ENCODE results near the gene PNKD.

Gene PNKD

GRCh38 chr2:218341381-218341780 is 71.1 kb downstream of the PNKD start:
- no peak for DNase-seq (ENCODE audit: low read depth)

GRCh38 chr2:218342837-218343236 is 72.5 kb downstream of the PNKD start:
- no peak for DNase-seq (ENCODE audit: low read depth)

- no peak for DNase-seq (ENCODE audit: low read depth)
These were observed 73.3 kb downstream of the PNKD start for GRCh38 chr2:218343591-218343990.

GRCh38 chr2:218344090-218344754 is 73.9 kb downstream of the PNKD start:
- DNase-seq (ENCODE audit: low read depth), result no peak

GRCh38 chr2:218344755-218345417 is 74.6 kb downstream of the PNKD start:
- DNase-seq (ENCODE audit: low read depth), result no peak

GRCh38 chr2:218345491-218346236 is 75.3 kb downstream of the PNKD start:
- no peak for DNase-seq (ENCODE audit: low read depth)

GRCh38 chr2:218347172-218347571 is 76.9 kb downstream of the PNKD start:
- no peak for DNase-seq (ENCODE audit: low read depth)

GRCh38 chr2:218354045-218354444 is 83.7 kb downstream of the PNKD start:
- DNase-seq (ENCODE audit: low read depth), result no peak

GRCh38 chr2:218354850-218355443 is 84.6 kb downstream of the PNKD start:
- no peak for DNase-seq (ENCODE audit: low read depth)

GRCh38 chr2:218357236-218358177 is 87.2 kb downstream of the PNKD start:
- no peak for DNase-seq (ENCODE audit: low read depth)

- DNase-seq (ENCODE audit: low read depth), result no peak
These were observed 90.1 kb downstream of the PNKD start for GRCh38 chr2:218360453-218360852.

GRCh38 chr2:218362606-218363005 is 92.3 kb downstream of the PNKD start:
- DNase-seq (ENCODE audit: low read depth), result no peak

- no peak for DNase-seq (ENCODE audit: low read depth)
These were observed 93.4 kb downstream of the PNKD start for GRCh38 chr2:218363736-218364135.

GRCh38 chr2:218364196-218364595 is 93.9 kb downstream of the PNKD start:
- DNase-seq (ENCODE audit: low read depth), result no peak

GRCh38 chr2:218366621-218367414 is 96.5 kb downstream of the PNKD start:
- no peak for DNase-seq (ENCODE audit: low read depth)

- no peak for DNase-seq (ENCODE audit: low read depth)
These were observed 97.3 kb downstream of the PNKD start for GRCh38 chr2:218367415-218368149.

GRCh38 chr2:218368150-218368528 is 97.8 kb downstream of the PNKD start:
- DNase-seq (ENCODE audit: low read depth), result no peak

- DNase-seq (ENCODE audit: low read depth), result no peak
These were observed 98.4 kb downstream of the PNKD start for GRCh38 chr2:218368621-218369153.

GRCh38 chr2:218369330-218369729 is 99.0 kb downstream of the PNKD start:
- no peak for DNase-seq (ENCODE audit: low read depth)

Measured in GM04504 (cell line).